Measurements from ENCODE around the gene ARHGAP26.

Gene ARHGAP26

DNA sequence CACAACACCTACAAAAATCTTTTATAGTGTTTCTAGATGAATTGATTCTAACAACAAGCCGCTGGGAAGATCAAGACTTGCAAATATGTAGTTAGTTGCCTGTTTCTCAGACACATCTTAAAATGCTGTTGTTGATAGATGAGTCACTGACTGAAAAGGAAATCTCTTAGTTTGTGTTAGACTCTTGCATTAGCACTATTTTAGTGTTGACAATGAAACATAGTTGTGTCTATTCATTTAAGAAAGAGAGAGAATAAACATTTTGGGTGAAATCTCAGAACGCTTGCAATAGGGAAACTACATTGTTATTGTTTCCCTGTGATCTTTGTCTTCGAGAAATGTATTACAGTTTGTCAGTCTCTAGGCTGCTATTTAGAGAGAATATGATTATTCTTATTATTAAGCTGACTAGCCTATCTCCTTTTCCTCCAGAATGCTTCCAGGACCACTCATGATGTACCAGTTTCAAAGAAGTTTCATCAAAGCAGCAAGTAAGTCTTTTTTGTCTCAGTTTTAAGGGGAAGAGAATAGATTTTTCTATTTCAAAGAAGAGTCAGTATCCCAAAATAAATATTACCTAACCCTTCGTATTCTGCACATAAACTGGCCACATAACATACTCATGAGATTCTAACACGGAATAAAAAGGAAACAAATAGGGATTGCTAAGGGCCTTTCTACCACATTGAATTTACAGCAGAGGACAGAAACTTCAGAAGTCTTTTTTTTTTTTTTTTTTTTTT, 285.6 kb downstream of the ARHGAP26 start:
- TF ChIP-seq, protein P1, sequence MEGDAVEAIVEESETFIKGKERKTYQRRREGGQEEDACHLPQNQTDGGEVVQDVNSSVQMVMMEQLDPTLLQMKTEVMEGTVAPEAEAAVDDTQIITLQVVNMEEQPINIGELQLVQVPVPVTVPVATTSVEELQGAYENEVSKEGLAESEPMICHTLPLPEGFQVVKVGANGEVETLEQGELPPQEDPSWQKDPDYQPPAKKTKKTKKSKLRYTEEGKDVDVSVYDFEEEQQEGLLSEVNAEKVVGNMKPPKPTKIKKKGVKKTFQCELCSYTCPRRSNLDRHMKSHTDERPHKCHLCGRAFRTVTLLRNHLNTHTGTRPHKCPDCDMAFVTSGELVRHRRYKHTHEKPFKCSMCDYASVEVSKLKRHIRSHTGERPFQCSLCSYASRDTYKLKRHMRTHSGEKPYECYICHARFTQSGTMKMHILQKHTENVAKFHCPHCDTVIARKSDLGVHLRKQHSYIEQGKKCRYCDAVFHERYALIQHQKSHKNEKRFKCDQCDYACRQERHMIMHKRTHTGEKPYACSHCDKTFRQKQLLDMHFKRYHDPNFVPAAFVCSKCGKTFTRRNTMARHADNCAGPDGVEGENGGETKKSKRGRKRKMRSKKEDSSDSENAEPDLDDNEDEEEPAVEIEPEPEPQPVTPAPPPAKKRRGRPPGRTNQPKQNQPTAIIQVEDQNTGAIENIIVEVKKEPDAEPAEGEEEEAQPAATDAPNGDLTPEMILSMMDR (IDR thresholded peaks at IDR 0.05; ENCODE audit: borderline replicate concordance, insufficient read depth, low read depth, low read length), result no peak
- no peak overlapping the region for H3K4me3 ChIP-seq (ENCODE audit: low read depth, low read length)

DNA sequence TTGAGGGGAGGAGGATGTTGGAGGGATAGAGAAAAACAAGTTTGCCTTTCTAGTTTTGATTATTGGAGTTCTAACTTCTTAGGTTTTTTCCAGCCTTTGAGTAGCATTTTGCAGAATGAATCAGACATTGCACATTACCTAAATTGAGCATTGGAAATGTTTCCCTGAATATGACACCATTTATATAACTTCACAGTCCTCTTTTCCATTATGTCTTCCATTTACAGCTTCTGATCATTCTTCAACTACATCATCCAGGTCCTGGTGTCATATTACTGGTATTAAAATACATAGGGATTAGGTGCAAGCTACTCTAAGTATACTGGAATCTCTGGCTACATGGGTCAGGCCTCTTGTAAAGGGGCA, 286.1 kb downstream of the ARHGAP26 start:
- H3K4me3 ChIP-seq (ENCODE audit: low read depth, low read length), result no peak overlapping the region
- TF ChIP-seq, protein P1 (IDR thresholded peaks at IDR 0.05; ENCODE audit: borderline replicate concordance, insufficient read depth, low read depth, low read length), result no peak

DNA sequence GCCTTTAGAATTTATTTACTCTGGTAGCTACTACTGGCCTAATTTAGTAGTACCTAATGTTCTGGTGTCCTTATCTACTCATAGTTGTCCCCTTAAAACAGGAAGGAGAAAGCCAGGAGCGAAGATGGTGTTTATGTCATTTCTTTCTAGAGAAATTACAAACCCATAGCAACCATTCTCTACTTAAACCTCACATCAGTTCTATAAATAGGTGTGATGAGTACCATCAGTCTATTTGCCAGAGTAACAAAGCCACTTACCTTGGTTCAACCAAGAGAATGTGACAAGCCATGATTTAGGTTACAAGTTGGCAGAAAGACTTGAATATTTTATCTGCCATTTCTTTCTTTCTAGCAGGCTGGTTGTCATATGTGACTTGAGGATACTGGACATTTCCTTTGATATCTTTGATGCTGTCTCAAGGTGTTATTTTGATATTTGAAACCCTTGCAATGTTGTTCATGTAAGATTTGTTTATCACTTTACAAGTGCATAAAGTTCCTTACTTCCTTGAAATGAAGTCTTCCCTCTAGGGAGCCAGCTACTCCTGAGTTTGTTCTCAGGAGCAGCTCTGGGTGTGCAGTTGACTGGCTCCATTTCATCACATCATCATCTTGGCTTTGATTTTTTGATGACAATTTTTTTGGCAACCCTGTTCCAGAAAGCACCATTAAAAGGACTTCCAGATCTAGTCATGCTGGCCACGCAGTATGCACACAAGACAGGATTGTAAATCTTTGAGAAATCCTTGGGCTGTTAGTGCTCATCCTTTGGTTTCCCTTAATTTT, 286.8 kb downstream of the ARHGAP26 start:
- H3K4me3 ChIP-seq (ENCODE audit: low read depth, low read length), result peak overlapping the region; percentile 8
- TF ChIP-seq, protein P1 (IDR thresholded peaks at IDR 0.05; ENCODE audit: borderline replicate concordance, insufficient read depth, low read depth, low read length), result no peak

DNA sequence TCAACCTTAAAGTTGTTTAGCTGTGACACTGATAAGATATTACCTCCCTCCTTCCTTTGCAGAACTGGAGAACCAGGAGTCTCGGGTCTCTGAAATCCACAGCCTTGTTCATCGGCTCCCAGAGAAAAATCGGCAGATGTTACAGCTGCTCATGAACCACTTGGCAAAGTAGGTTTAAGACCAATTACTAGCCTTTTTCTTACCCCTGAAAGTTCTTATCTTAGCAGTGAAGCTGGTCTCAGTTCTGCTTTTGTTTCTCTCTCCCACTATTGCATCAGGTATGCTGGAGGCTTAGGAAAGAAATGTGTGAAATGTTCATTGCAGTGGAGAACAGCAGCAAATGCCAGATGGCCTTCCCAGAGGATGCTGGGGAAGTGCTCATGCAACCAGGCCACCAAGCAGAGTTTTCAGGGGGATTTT, 287.4 kb downstream of the ARHGAP26 start:
- peak overlapping the region; percentile 8 for H3K4me3 ChIP-seq (ENCODE audit: low read depth, low read length)
- TF ChIP-seq, protein P1 (IDR thresholded peaks at IDR 0.05; ENCODE audit: borderline replicate concordance, insufficient read depth, low read depth, low read length), result no peak

DNA sequence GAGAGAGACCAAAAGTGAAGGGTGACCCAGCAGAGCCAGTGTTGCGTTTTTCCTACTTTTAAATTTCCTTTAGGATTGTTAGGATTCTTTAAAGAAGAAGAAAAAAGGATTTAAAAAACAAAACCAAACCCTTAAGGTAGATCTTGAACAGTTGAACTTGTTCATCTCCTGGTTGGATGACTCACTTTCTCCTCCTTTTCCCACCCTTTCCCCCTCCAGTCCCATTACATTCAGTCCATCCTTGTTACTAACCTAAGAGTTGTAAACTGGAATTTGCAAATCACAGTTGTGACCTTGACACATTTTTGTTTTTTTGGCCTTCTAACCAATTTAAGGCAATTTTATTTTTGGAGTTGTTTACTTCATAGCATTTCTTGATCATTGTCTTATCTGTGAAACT, 289.2 kb downstream of the ARHGAP26 start:
- no peak overlapping the region for H3K4me3 ChIP-seq (ENCODE audit: low read depth, low read length)
- TF ChIP-seq, protein P1 (IDR thresholded peaks at IDR 0.05; ENCODE audit: borderline replicate concordance, insufficient read depth, low read depth, low read length), result no peak

DNA sequence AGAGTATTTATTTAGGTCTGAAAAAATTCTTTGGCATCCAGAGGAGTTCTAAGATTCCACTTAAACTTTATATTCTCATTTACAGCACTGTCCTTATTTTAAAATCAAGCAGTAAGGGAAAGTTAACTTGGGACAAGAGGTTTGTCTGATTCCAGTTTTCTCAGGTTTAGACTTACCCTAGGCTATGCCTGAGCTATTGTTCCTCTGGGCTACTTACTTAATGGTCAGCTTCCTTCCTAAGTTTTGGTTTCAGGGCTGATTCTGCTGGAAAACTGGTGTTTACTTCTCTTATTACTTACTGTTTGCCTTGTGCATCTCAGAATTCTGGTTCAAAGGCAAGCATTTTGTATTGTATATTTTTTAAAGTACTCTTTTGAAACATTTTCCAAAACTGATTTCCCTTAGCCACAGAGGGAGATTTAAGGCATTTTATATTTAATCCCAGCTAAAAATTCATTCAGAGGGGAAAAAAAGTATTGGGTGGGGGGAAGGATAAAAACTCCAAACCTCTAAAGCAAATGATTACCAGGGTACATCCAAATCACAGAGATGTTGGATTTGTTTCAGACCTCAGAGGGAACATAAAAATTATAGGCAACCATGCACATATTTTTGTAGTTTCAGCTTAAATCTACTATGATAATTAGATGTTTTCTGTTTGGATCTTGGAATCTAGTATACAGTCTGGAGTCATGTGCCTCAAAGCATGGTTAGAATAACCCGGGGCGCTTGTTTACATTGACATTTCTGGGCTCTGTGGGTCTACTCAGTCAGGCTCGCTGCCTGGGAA, 290.0 kb downstream of the ARHGAP26 start:
- H3K4me3 ChIP-seq (ENCODE audit: low read depth, low read length), result no peak overlapping the region

More for the DNA sequence above, 290.0 kb downstream of the ARHGAP26 start:
- TF ChIP-seq, protein P1 (IDR thresholded peaks at IDR 0.05; ENCODE audit: borderline replicate concordance, insufficient read depth, low read depth, low read length), result no peak
